GM18505 (cell line): ENCODE data around the gene SLC35F3.
"Not testable (repeated sequence)": the region's sequence is repeated elsewhere in the genome, so short reads cannot be mapped to it uniquely, and the experiment has no call there.

Experiments
- ATAC-seq: cut with Tn5 transposase; IDR thresholded peaks from one replicate; pipeline ENCODE4 v1.9.1; 2021; ENCODE audit not compliant: unreplicated experiment
- POLR2A ChIP-seq: IDR thresholded peaks from 4 replicates; pipeline ENCODE4 v1.6.1; 2011; ENCODE audit warnings: borderline replicate concordance; ENCODE audit not compliant: insufficient read depth, insufficient read length; ENCODE audit errors: extremely low read depth

Gene SLC35F3

GRCh38 chr1:234123867-234124266, 219.4 kb downstream of the SLC35F3 start:
- TF ChIP-seq POLR2A = no peak
- no peak for ATAC-seq

GRCh38 chr1:234125283-234125682, 220.8 kb downstream of the SLC35F3 start:
- TF ChIP-seq POLR2A = no peak

GRCh38 chr1:234125714-234126113, 221.2 kb downstream of the SLC35F3 start:
- ATAC-seq = no peak
- no peak for TF ChIP-seq POLR2A

More at GRCh38 chr1:234125283-234125682, 220.8 kb downstream of the SLC35F3 start:
- ATAC-seq = no peak

GRCh38 chr1:234127026-234127671, 222.7 kb downstream of the SLC35F3 start:
- no peak for TF ChIP-seq POLR2A
- no peak for ATAC-seq

GRCh38 chr1:234132795-234133194, 228.3 kb downstream of the SLC35F3 start:
- no peak for ATAC-seq
- no peak for TF ChIP-seq POLR2A

- no peak for TF ChIP-seq POLR2A
- no peak for ATAC-seq
Observed at GRCh38 chr1:234134878-234135277, 230.4 kb downstream of the SLC35F3 start.

GRCh38 chr1:234135501-234135900, 231.0 kb downstream of the SLC35F3 start:
- ATAC-seq = no peak
- no peak for TF ChIP-seq POLR2A

- no peak for TF ChIP-seq POLR2A
- no peak for ATAC-seq
Observed at GRCh38 chr1:234136073-234136472, 231.6 kb downstream of the SLC35F3 start.

GRCh38 chr1:234139966-234140365, 235.5 kb downstream of the SLC35F3 start:
- ATAC-seq = no peak
- no peak for TF ChIP-seq POLR2A

- no peak for ATAC-seq
- TF ChIP-seq POLR2A = no peak
Observed at GRCh38 chr1:234140388-234140787, 235.9 kb downstream of the SLC35F3 start.

GRCh38 chr1:234141006-234141405, 236.5 kb downstream of the SLC35F3 start:
- no peak for ATAC-seq
- TF ChIP-seq POLR2A = no peak

GRCh38 chr1:234143681-234144080, 239.2 kb downstream of the SLC35F3 start:
- no peak for TF ChIP-seq POLR2A
- no peak for ATAC-seq

- TF ChIP-seq POLR2A = no peak
- ATAC-seq = no peak
Observed at GRCh38 chr1:234144901-234145300, 240.4 kb downstream of the SLC35F3 start.

- no peak for ATAC-seq
Observed at GRCh38 chr1:234148350-234148749, 243.9 kb downstream of the SLC35F3 start.

GRCh38 chr1:234148816-234149215, 244.3 kb downstream of the SLC35F3 start:
- no peak for TF ChIP-seq POLR2A
- ATAC-seq = no peak

More at GRCh38 chr1:234148350-234148749, 243.9 kb downstream of the SLC35F3 start:
- no peak for TF ChIP-seq POLR2A

GRCh38 chr1:234149217-234149616, 244.7 kb downstream of the SLC35F3 start:
- no peak for TF ChIP-seq POLR2A
- no peak for ATAC-seq

- no peak for TF ChIP-seq POLR2A
- ATAC-seq = no peak
Observed at GRCh38 chr1:234150892-234151291, 246.4 kb downstream of the SLC35F3 start.

- not testable (repeated sequence) for ATAC-seq
Observed at GRCh38 chr1:234152344-234152743, 247.9 kb downstream of the SLC35F3 start.
